Naive thymus-derived CD4-positive, alpha-beta T cell (primary cell): ENCODE results near the gene FRMPD2. TPM values are rescaled to one million over a fixed set of nuclear protein-coding genes. Genes with fewer than 3 reads are reported as not detected.

ENCODE experiments used
- ATAC-seq: fragments of 150-1000 bp; cut with Tn5 transposase; 2 replicates; pipeline ENCODE4 v1.10.0; 2021; ENCODE audit warnings: mild to moderate bottlenecking, moderate library complexity
- CTCF ChIA-PET: fragments of 350-600 bp; sonication (Branson Sonifier 250); formaldehyde crosslinking; loops from one replicate; lab custom pipeline; 2021; ENCODE audit warnings: antibody characterized with exemption; lab: Charles Lee
- POLR2A ChIA-PET: fragments of 350-600 bp; sonication (Branson Sonifier 250); formaldehyde crosslinking; loops from one replicate; lab custom pipeline; 2021; ENCODE audit warnings: antibody characterized with exemption, inconsistent platforms; lab: Charles Lee
- DNase-seq, 9 donors: peaks; one replicate each; pipeline versions ENCODE4 v3.0.0 to v3.0.0-alpha.2; 2020 to 2022; ENCODE audit warnings: mixed read lengths in 1 of 9
- H3K27ac ChIP-seq: one replicate; pipeline ENCODE4 v1.7.0; 2013; ENCODE audit warnings: mild to moderate bottlenecking, low read depth, low read length, moderate library complexity
- H3K27me3 ChIP-seq, 2 donors: one replicate each; pipeline ENCODE4 v1.7.0; 2013; ENCODE audit warnings: low read length in 2 of 2, mild to moderate bottlenecking in 2 of 2, moderate library complexity in 2 of 2; ENCODE audit not compliant: control insufficient read depth in 2 of 2, insufficient read depth in 2 of 2
- H3K36me3 ChIP-seq, 3 experiments: 1 replicate in 2 of 3; 2 replicates in 1 of 3; pipeline ENCODE4 v1.7.0; 2013; ENCODE audit warnings: low read length in 3 of 3, mild to moderate bottlenecking in 3 of 3, moderate library complexity in 1 of 3; ENCODE audit not compliant: insufficient read depth in 3 of 3, control insufficient read depth in 2 of 3
- H3K4me1 ChIP-seq, 2 donors: one replicate each; pipeline ENCODE4 v1.7.0; 2013; ENCODE audit warnings: low read length in 2 of 2, mild to moderate bottlenecking in 2 of 2, moderate library complexity in 1 of 2; ENCODE audit not compliant: control insufficient read depth in 2 of 2, insufficient read depth in 2 of 2
- H3K4me3 ChIP-seq: 2 replicates; pipeline ENCODE4 v1.7.0; 2013; ENCODE audit warnings: mild to moderate bottlenecking, low read length
- H3K9me3 ChIP-seq, 3 experiments: 1 replicate in 2 of 3; 2 replicates in 1 of 3; pipeline ENCODE4 v1.7.0; 2013; ENCODE audit warnings: low read length in 3 of 3; ENCODE audit not compliant: control insufficient read depth in 2 of 3
- H3K27ac Mint-ChIP-seq, 9 donors: one replicate each; pipeline ENCODE4 v1.8.0; 2020 to 2022; ENCODE audit warnings: mixed read lengths in 9 of 9, mild to moderate bottlenecking in 8 of 9, moderate library complexity in 5 of 9, inconsistent platforms in 2 of 9
- H3K27me3 Mint-ChIP-seq, 5 donors: one replicate each; pipeline ENCODE4 v1.8.0; 2021 to 2022; ENCODE audit warnings: mixed read lengths in 5 of 5, mild to moderate bottlenecking in 1 of 5
- H3K36me3 Mint-ChIP-seq, 5 donors: one replicate each; pipeline ENCODE4 v1.8.0; 2020 to 2022; ENCODE audit warnings: mixed read lengths in 5 of 5, mild to moderate bottlenecking in 3 of 5, inconsistent platforms in 1 of 5
- H3K4me1 Mint-ChIP-seq, 7 donors: one replicate each; pipeline ENCODE4 v1.8.0; 2020 to 2022; ENCODE audit warnings: mixed read lengths in 7 of 7, mild to moderate bottlenecking in 3 of 7, inconsistent platforms in 1 of 7
- H3K4me3 Mint-ChIP-seq, 10 donors: one replicate each; pipeline ENCODE4 v1.8.0; 2020 to 2022; ENCODE audit warnings: mild to moderate bottlenecking in 10 of 10, mixed read lengths in 10 of 10, moderate library complexity in 6 of 10, inconsistent platforms in 2 of 10
- H3K9me3 Mint-ChIP-seq, 11 donors: one replicate each; pipeline ENCODE4 v1.8.0; 2020 to 2022; ENCODE audit warnings: mixed read lengths in 11 of 11, mild to moderate bottlenecking in 4 of 11, inconsistent platforms in 1 of 11, moderate library complexity in 1 of 11
- intact Hi-C, 2 donors: fragments of 100-400 bp; cut with micrococcal nuclease; formaldehyde crosslinking; loops; one replicate each; pipeline ENCODE4 v1.15.1; 2023
- polyA plus RNA-seq, 2 donors: library from polyadenylated mRNA; unstranded; fragments of 300-500 nt; fragmentation: Illumina TruSeq; gene quantifications; one replicate each; pipeline ENCODE4 v1.2.3, GENCODE V29; 2021
- total RNA-seq, 6 experiments: library from RNA in 5 of 6; stranded (reverse) in 5 of 6; gene quantifications; 1 replicate in 5 of 6; 2 replicates in 1 of 6; pipeline ENCODE4 v1.2.3 and lab custom pipeline; 2021 to 2026

FRMPD2 gene
- total and polyA plus RNA-seq, 7 experiments from 2014 or later, result 0.24 TPM; not detected in 6

DNA sequence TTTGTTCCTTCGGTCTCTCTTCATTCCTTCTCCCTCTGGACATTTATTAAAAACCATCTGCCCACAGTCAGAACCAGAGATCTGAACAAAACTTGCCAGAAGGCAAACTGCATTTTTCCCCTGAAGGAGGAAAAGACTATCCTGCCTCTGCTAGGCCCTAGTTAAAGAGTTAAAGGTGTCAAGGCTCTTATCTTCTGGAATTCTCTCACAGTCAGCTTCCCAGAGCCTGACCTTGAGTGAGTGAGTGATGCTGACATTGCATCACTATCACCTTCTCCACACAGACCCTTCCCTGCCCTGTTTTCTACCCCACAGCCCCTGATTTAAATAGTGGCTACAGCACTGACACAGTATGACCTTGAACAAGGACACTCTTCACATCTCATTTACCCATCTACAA is 16.4 kb downstream of the FRMPD2 start:
- Histone ChIP-seq H3K27me3 (no peaks in the 10 kb centered on the region), H3K36me3 (no peaks in the 10 kb centered on the region), H3K9me3 (no peaks in the 10 kb centered on the region), H3K4me3 (no peak overlapping the region), H3K4me1 (no peaks in the 10 kb centered on the region), H3K27ac (no peak overlapping the region)
- peaks cover 0 to 10% (median 2%) of the 10 kb centered on the region in 11 donors for H3K9me3 Mint-ChIP-seq
- no peak for DNase-seq
- intact Hi-C loops, result no loop called here
- no peak for ATAC-seq
- peaks cover 0 to 3% (median 0%) of the 10 kb centered on the region in 5 donors for H3K36me3 Mint-ChIP-seq
- ChIA-PET CTCF (no interaction called here), POLR2A (no interaction called here)
- no peak overlapping the region for H3K27ac Mint-ChIP-seq
- no peaks in the 10 kb centered on the region for H3K4me1 Mint-ChIP-seq
- H3K27me3 Mint-ChIP-seq, result peaks cover 0 to 25% (median 17%) of the 10 kb centered on the region in 5 donors
- H3K4me3 Mint-ChIP-seq, result no peak overlapping the region

DNA sequence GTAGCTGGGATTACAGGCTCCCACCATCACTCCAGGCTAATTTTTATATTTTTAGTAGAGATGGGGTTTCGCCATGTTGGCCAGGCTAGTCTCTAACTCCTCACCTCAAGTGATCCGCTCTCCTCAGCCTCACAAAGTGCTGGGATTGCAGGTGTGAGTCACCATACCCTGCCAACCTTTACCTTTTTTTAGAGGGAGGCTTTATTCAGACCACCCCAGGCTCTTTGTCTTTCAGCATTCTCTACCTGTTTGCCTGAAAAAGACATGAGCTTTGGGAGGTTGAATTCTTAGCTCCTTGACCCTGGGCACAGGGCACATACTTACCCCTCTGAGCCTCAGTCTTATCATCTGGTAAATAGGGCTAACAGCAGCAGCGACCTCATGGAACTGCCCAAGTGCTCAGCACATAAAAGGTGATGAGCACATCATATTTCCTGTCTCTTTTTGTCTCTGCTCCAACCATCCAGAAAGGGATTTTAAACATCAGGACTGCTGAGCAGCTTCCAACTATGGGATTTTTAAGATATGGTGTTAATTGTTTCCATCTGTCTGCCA is 17.0 kb downstream of the FRMPD2 start:
- CTCF ChIA-PET, result no interaction called here
- peaks cover 0 to 3% (median 0%) of the 10 kb centered on the region in 5 donors for H3K36me3 Mint-ChIP-seq
- H3K27ac ChIP-seq, result no peak overlapping the region
- no peaks in the 10 kb centered on the region for H3K36me3 ChIP-seq
- DNase-seq, result no peak
- no peaks in the 10 kb centered on the region for H3K9me3 ChIP-seq
- intact Hi-C loops, result no loop called here
- H3K27me3 Mint-ChIP-seq, result peaks cover 0 to 22% (median 17%) of the 10 kb centered on the region in 5 donors
- H3K27ac Mint-ChIP-seq, result no peak overlapping the region
- no peaks in the 10 kb centered on the region for H3K27me3 ChIP-seq
- ATAC-seq, result no peak
- H3K4me1 ChIP-seq, result no peaks in the 10 kb centered on the region
- H3K4me1 Mint-ChIP-seq, result no peaks in the 10 kb centered on the region
- H3K4me3 Mint-ChIP-seq, result no peak overlapping the region
- H3K9me3 Mint-ChIP-seq, result peaks cover 0 to 10% (median 2%) of the 10 kb centered on the region in 11 donors
- POLR2A ChIA-PET, result no interaction called here
- no peak overlapping the region for H3K4me3 ChIP-seq

DNA sequence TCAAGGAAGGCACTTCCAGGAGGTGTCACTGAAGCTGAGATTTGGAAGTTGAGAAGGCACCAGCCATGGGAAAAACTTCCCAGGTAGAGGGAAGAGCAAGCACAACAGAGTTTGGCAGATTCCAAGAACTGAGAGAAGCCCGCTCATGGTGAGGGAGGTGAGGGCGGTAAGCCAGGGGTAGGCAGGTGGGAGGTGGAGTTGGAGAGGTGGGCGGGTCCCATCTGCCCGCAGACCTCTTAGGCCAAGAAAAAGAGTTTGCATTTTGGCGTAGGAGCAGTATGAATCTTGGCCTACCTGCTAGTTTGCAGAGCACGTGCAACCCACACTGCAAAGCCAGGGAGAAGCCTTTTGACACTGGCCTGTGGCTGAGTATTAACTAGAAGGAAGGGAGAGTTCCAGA is 18.8 kb downstream of the FRMPD2 start:
- Histone ChIP-seq H3K9me3 (no peaks in the 10 kb centered on the region), H3K4me3 (no peak overlapping the region), H3K27me3 (no peaks in the 10 kb centered on the region), H3K36me3 (no peaks in the 10 kb centered on the region), H3K27ac (no peak overlapping the region), H3K4me1 (no peaks in the 10 kb centered on the region)
- peaks cover 0 to 6% (median 0%) of the 10 kb centered on the region in 11 donors for H3K9me3 Mint-ChIP-seq
- no peak overlapping the region for H3K4me3 Mint-ChIP-seq
- no peaks in the 10 kb centered on the region for H3K4me1 Mint-ChIP-seq
- no peak for ATAC-seq
- no peak for DNase-seq
- ChIA-PET POLR2A (no interaction called here), CTCF (no interaction called here)
- peaks cover 0 to 28% (median 12%) of the 10 kb centered on the region in 5 donors for H3K27me3 Mint-ChIP-seq
- no peak overlapping the region for H3K27ac Mint-ChIP-seq
- intact Hi-C loops, result no loop called here
- H3K36me3 Mint-ChIP-seq, result peaks cover 0 to 3% (median 0%) of the 10 kb centered on the region in 5 donors

DNA sequence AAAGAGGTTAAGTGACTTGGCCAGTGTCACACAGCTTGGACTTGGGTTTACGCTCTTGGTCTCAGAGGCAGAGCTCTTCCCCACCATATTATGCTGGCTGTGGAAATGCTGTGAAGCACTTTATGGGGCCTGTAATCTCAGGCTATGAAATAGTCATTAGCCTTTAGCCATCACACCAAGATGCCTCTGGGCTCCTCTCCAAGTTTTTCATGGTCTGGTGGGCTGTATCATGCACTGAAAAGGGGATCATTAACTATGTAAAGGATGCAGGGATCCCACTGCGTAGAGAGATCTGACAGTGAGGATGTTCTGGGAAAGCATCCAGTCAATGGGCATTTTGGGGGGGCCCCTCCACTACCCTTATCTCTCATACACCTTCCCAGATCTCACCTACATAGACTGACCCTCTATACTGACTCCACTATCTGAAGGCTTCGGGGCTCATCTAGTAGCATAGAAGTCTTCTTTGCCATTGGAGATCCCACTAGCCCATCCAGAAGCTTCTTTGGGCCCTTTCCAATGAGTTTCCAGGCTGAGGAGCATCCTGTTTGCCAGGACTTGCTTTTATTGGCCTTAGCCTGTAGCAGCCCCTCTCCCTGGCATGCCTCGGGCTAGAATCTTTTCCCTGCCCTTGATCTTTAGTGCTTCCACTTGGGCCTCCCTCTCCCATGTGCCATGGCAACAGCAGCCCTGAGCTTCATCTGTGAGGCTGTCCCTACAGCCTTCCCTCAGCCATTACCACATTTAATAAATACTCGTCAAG is 19.6 kb downstream of the FRMPD2 start:
- Mint-ChIP-seq H3K27ac (no peak overlapping the region), H3K4me3 (no peak overlapping the region), H3K36me3 (no peaks in the 10 kb centered on the region), H3K4me1 (no peaks in the 10 kb centered on the region), H3K9me3 (no peaks in the 10 kb centered on the region), H3K27me3 (peaks cover 0 to 33% (median 8%) of the 10 kb centered on the region in 5 donors)
- no peaks in the 10 kb centered on the region for H3K36me3 ChIP-seq
- ChIA-PET POLR2A (no interaction called here), CTCF (no interaction called here)
- no peak overlapping the region for H3K27ac ChIP-seq
- no peaks in the 10 kb centered on the region for H3K27me3 ChIP-seq
- DNase-seq (no peak), ATAC-seq (no peak)
- intact Hi-C loops, result no loop called here
- H3K4me1 ChIP-seq, result no peaks in the 10 kb centered on the region
- H3K9me3 ChIP-seq, result no peaks in the 10 kb centered on the region
- no peak overlapping the region for H3K4me3 ChIP-seq

DNA sequence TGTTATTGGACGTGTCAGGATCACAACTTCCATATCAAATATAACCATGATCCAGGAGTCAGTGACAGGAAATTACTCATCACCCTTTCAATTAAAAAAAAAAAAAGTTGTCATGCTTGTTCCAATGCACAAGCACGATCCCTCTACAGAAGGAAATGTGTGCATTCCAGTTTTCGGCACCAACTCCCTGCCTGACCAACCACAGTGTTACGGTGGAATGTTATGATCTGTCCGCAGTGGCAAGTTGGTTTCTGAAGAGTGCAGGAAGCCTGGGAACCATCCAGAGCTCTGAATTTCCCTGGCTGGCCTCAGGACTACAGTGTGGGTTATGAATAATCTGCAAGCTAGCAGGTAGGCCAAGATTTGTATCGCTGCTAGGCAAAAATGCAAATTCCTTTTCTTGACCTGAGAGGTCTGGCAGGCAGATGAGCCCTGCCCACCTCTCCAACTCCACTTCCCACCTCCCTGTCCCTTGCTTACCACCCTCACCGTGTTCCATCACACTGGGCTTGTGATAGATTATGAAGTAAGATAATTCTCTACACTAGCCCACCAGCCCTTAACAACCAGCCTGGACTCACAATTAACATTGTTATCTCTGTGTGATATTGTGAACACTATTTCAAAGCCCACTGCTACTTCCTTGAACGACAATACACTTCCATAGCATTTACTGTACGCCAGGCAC is 20.4 kb downstream of the FRMPD2 start:
- CTCF ChIA-PET, result interaction anchor here (0.7 kb wide), 1 partner anchor 18 kb away, joined by 3 read pairs; no protein-coding TSS in a partner anchor
- Mint-ChIP-seq H3K27me3 (peaks cover 0 to 26% (median 7%) of the 10 kb centered on the region in 5 donors), H3K4me3 (no peak overlapping the region), H3K36me3 (no peaks in the 10 kb centered on the region), H3K9me3 (no peaks in the 10 kb centered on the region), H3K27ac (no peak overlapping the region), H3K4me1 (no peaks in the 10 kb centered on the region)
- no peaks in the 10 kb centered on the region for H3K4me1 ChIP-seq
- no peak for ATAC-seq
- DNase-seq, result no peak
- intact Hi-C loops, result no loop called here
- no peaks in the 10 kb centered on the region for H3K36me3 ChIP-seq
- no peaks in the 10 kb centered on the region for H3K9me3 ChIP-seq
- H3K4me3 ChIP-seq, result no peak overlapping the region
- H3K27me3 ChIP-seq, result no peaks in the 10 kb centered on the region
- no peak overlapping the region for H3K27ac ChIP-seq
- POLR2A ChIA-PET, result no interaction called here

DNA sequence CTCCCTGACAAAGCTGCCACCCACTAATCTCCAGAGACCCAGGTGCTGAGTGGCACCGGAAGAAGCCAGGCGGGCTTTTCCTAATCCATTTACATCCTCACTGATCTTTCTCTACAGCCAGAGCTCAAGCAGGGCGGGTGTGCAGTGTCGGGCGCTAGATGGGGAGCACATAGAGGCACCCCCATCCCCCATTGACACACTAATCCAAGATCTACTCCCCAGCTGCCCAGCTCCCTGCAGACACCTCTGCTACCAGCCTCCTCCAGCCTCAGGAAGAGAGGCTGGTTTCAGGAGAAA is 22.2 kb downstream of the FRMPD2 start:
- H3K27me3 Mint-ChIP-seq, result peaks cover 0 to 17% (median 0%) of the 10 kb centered on the region in 5 donors
- DNase-seq (no peak), ATAC-seq (no peak)
- peaks cover 0 to 8% (median 3%) of the 10 kb centered on the region in 7 donors for H3K4me1 Mint-ChIP-seq
- intact Hi-C loops, result no loop called here
- Histone ChIP-seq H3K4me3 (no peak overlapping the region), H3K36me3 (no peaks in the 10 kb centered on the region), H3K27me3 (no peaks in the 10 kb centered on the region), H3K4me1 (no peaks in the 10 kb centered on the region), H3K27ac (no peak overlapping the region), H3K9me3 (no peaks in the 10 kb centered on the region)
- ChIA-PET CTCF (no interaction called here), POLR2A (no interaction called here)
- no peak overlapping the region for H3K4me3 Mint-ChIP-seq
- H3K36me3 Mint-ChIP-seq, result no peaks in the 10 kb centered on the region
- H3K9me3 Mint-ChIP-seq, result no peaks in the 10 kb centered on the region
- no peak overlapping the region for H3K27ac Mint-ChIP-seq
